DMS 273 treated with DMSO at 0.1 percent for 48 hours (cell line): Measurements from ENCODE around the gene YY1AP1.
"Not testable (repeated sequence)": the region's sequence is repeated elsewhere in the genome, so short reads cannot be mapped to it uniquely, and the experiment has no call there.

Source experiments
- DNase-seq: peaks from one replicate; lab custom pipeline; 2025; lab: John Stamatoyannopoulos, UW

The YY1AP1 gene

DNA sequence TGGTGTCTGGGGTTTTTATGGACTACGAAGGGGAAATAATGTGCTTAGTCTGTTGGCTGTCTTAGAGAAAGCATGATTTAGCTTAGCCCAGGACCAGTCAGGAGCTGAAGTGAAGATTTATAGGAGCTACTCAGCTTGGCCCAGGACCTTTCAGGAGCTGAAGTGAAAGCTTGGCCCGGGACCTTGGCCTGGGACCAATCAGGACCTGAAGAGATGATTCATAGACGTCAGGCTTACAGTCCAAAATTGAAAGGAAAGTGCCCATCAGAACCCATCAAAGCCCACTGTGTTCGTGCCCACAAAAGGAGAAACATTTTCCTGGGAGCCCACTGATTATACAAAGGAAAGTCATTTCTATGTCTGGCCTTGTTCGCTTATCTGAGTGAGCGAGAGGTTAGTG lies 42.9 kb downstream of the YY1AP1 start:
- DNase-seq = no peak

- no peak for DNase-seq
These were observed 43.5 kb downstream of the YY1AP1 start for GRCh38 chr1:155645034-155645598.

GRCh38 chr1:155643230-155643629 lies 45.3 kb downstream of the YY1AP1 start:
- no peak for DNase-seq

DNA sequence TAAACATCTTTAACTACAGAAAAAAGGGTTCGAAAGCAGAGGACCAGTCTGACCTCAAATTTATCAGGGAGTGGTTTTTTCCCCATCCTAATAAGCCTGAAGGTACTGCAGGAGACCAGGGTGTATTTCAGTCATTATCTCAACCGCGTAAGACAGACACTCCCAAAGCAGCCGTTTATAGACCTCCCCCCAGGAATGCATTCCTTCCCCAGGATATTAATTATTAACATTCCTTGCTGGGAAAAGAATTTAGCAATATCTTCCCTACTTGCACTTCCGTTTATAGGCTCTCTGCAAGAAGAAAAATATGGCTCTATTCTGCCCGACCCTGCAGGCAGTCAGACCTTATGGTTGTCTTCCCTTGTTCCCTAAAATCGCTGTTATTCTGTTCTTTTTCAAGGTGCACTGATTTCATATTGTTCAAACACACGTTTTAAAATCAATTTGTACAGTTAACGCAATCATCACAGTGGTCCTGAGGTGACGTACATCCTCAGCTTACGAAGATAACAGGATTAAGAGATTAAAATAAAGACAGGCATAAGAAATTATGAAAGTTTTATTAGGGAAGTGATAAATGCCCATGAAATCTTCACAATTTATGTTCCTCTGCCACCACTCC lies 45.9 kb downstream of the YY1AP1 start:
- not testable (repeated sequence) for DNase-seq

- no peak for DNase-seq
These were observed 48.2 kb downstream of the YY1AP1 start for GRCh38 chr1:155640367-155640766.

DNA sequence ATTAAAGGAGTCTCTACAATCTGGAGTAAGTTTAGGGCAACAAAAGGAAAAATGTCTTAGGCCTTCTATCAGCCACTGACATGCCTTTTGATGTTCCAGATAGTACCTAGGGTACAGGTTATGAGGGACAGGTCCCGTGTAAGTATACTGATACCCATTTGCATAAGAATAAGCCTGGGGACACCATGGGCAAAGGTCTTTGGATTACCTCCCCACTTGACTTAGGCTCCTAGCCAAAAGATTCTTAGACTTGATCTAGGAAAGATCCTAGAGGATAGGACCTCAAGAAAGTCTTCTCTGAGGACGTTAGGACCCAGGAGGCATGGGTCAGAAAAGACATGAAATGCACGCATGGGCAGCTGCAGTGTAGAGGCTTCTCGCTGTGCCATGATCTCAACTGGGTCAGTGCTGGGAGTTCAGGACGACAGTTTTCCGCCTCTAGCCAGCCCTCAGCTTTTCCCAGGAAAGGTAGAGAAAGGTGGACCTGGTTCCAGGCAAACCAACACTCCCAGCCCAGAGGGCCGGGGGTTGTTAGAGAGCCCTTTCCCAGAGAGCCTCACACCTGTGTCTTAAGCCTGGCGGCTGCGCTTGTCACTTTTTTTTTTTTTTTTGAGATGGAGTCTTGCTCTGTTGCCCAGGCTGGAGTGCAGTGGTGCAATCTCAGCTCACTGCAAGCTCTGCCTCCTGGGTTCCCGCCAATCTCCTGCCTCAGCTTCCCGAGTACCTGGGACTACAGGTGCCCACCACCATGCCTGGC lies 52.0 kb downstream of the YY1AP1 start:
- no peak for DNase-seq

DNA sequence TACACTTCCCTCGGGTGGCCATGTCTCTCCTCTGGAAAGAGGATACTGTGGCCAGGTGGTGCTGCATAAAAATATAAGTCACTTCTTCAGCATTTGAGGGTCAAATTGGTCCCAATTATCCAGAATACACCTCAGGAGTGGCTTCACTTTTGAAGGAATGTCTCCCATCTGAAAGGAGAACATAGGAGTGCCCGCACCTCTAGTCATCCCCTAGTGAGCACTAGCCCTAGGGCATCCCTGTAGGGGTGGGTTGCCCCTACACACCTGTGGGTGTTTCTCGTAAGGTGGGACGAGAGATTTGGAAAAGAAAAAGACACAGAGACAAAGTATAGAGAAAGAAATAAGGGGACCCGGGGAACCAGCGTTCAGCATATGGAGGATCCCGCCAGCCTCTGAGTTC lies 62.1 kb downstream of the YY1AP1 start:
- DNase-seq = not testable (repeated sequence)

DNA sequence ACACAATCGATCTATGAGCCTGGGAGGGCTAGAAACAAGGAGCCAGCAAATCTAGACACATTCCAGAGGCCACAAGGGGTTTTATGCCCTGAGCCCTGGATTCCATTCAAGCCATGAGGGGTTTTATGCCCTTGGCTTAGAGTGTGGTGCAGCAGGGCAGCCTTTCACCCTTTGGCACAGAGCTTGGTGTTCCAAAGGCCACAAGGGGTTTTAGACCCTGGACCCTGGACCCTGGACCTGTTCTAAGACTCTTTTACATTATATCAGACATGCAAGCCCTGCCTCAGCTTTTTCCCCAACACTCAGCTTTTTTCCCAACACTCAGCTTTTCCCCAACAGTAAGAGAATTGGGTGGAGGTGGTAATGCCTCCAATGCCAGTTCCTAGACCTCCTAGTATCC lies 65.2 kb downstream of the YY1AP1 start:
- no peak for DNase-seq

DNA sequence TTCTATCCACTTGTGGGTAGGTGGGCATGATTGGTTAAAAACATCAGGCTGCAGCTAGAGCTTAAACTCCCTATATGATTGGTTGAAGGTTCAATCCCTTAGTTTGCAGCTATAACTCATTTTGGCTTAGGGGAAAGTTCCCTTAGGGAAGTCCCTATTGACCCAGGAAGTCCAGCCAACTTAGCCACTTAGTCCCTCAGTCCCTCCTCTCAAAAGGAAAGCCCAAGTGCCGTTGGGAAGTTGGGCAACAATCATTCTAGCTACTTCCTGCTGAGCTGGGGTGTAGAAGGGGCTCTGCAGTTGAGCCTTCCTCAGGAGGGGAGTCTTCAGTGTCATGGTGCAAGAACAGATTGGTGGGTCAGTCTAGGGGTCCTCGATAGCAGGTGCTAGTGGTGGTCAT lies 66.4 kb downstream of the YY1AP1 start:
- no peak for DNase-seq

- DNase-seq = not testable (repeated sequence)
These were observed 75.3 kb downstream of the YY1AP1 start for GRCh38 chr1:155613226-155613625.

- DNase-seq = not testable (repeated sequence)
These were observed 78.3 kb downstream of the YY1AP1 start for GRCh38 chr1:155610257-155610647.

GRCh38 chr1:155609515-155610256 lies 78.9 kb downstream of the YY1AP1 start, which contains the start of gene MSTO1:
MSTO1 (plus strand) TSS chr1:155610218; CDS start chr1:155610249, 31 bp downstream.
- peak; percentile 97 for DNase-seq
